NT2/D1 (cell line): Measurements from ENCODE around the gene ADAM8.
"Not testable (repeated sequence)": the region's sequence is repeated elsewhere in the genome, so short reads cannot be mapped to it uniquely, and the experiment has no call there.

Source experiments
- DNase-seq: peaks from one replicate; pipeline ENCODE4 v3.0.0-alpha.2; 2011; ENCODE audit warnings: low read depth, low spot score
- H3K27me3 ChIP-seq: 2 replicates; pipeline ENCODE4 v1.6.0; 2011; ENCODE audit warnings: mild to moderate bottlenecking; ENCODE audit not compliant: insufficient read length, insufficient read depth
- H3K36me3 ChIP-seq: 2 replicates; pipeline ENCODE4 v1.6.1; 2011; ENCODE audit warnings: mild to moderate bottlenecking, low read length, mixed read lengths; ENCODE audit not compliant: insufficient read depth, insufficient read length
- H3K4me1 ChIP-seq: 2 replicates; pipeline ENCODE4 v1.5.1; 2011; ENCODE audit not compliant: insufficient read depth, insufficient read length
- H3K4me3 ChIP-seq: 2 replicates; pipeline ENCODE4 v1.5.1; 2011; ENCODE audit warnings: low read depth; ENCODE audit not compliant: insufficient read length
- H3K9ac ChIP-seq: 2 replicates; pipeline ENCODE4 v1.6.0; 2011; ENCODE audit warnings: low read depth; ENCODE audit not compliant: insufficient read length
- H3K9me3 ChIP-seq: 2 replicates; pipeline ENCODE4 v1.5.1; 2011; ENCODE audit warnings: mild to moderate bottlenecking, low read length; ENCODE audit not compliant: insufficient read depth
- SUZ12 ChIP-seq: IDR thresholded peaks from 2 replicates; pipeline ENCODE4 v1.6.1; 2011; ENCODE audit not compliant: insufficient read length, insufficient read depth; ENCODE audit errors: extremely low read depth
- YY1 ChIP-seq: IDR thresholded peaks from 2 replicates; pipeline ENCODE4 v1.6.1; 2011; ENCODE audit not compliant: insufficient read length, insufficient read depth
- ZNF274 ChIP-seq: IDR thresholded peaks from 2 replicates; pipeline ENCODE4 v1.6.1; 2011; ENCODE audit warnings: mild to moderate bottlenecking, low read depth, low read length

The ADAM8 gene

GRCh38 chr10:133276435-133277201, at the start of gene ADAM8:
TSS of gene ADAM8 (minus strand) at chr10:133276868. CDS start at chr10:133276817, 51 bp downstream.
- peaks cover 24% of the 10 kb centered on the region for H3K36me3 ChIP-seq
- no peak for TF ChIP-seq YY1
- TF ChIP-seq SUZ12: no peak
- no peak for TF ChIP-seq ZNF274
- H3K4me1 ChIP-seq: peaks cover 20% of the 10 kb centered on the region
- H3K9me3 ChIP-seq: no peaks in the 10 kb centered on the region
- DNase-seq: no peak
- peaks cover 5% of the 10 kb centered on the region for H3K27me3 ChIP-seq
- no peak within 1 kb of the TSS for H3K9ac ChIP-seq
- peak within 1 kb of the TSS; percentile 34 for H3K4me3 ChIP-seq

- DNase-seq: no peak
- TF ChIP-seq SUZ12: no peak
- TF ChIP-seq ZNF274: no peak
- no peak for TF ChIP-seq YY1
- peak overlapping the region; percentile 47 for H3K4me3 ChIP-seq
- no peaks in the 10 kb centered on the region for H3K36me3 ChIP-seq
- H3K9ac ChIP-seq: peak overlapping the region; percentile 67
- peaks cover 24% of the 10 kb centered on the region for H3K4me1 ChIP-seq
- no peaks in the 10 kb centered on the region; the same call in 1 of the 2 replicates for H3K9me3 ChIP-seq
- peaks cover 53% of the 10 kb centered on the region for H3K27me3 ChIP-seq
Observed at GRCh38 chr10:133326223-133326551, 49.5 kb upstream of the ADAM8 start.

- H3K4me1 ChIP-seq: peaks cover 24% of the 10 kb centered on the region
- TF ChIP-seq ZNF274 (no peak), YY1 (no peak), SUZ12 (peak; percentile 24)
- H3K27me3 ChIP-seq: peaks cover 47% of the 10 kb centered on the region
- no peak for DNase-seq
- H3K36me3 ChIP-seq: no peaks in the 10 kb centered on the region
- H3K9ac ChIP-seq: peak overlapping the region; percentile 67
- H3K4me3 ChIP-seq: peak overlapping the region; percentile 47
- no peaks in the 10 kb centered on the region; the same call in 1 of the 2 replicates for H3K9me3 ChIP-seq
Observed at GRCh38 chr10:133325440-133326222, 49.0 kb upstream of the ADAM8 start.

- Histone ChIP-seq H3K4me1 (peaks cover 24% of the 10 kb centered on the region), H3K4me3 (peak overlapping the region; percentile 47), H3K9ac (peak overlapping the region; percentile 59), H3K27me3 (peaks cover 47% of the 10 kb centered on the region), H3K9me3 (no peaks in the 10 kb centered on the region; the same call in 1 of the 2 replicates), H3K36me3 (no peaks in the 10 kb centered on the region)
- no peak for DNase-seq
- TF ChIP-seq YY1 (no peak), SUZ12 (no peak), ZNF274 (no peak)
Observed at GRCh38 chr10:133324857-133325260, 48.2 kb upstream of the ADAM8 start.

GRCh38 chr10:133324198-133324792, 47.6 kb upstream of the ADAM8 start:
- peaks cover 50% of the 10 kb centered on the region for H3K27me3 ChIP-seq
- H3K9me3 ChIP-seq: no peaks in the 10 kb centered on the region; the same call in 1 of the 2 replicates
- H3K4me3 ChIP-seq: peak overlapping the region; percentile 28
- peaks cover 24% of the 10 kb centered on the region for H3K4me1 ChIP-seq
- peak; percentile 38 for DNase-seq
- H3K9ac ChIP-seq: peak overlapping the region; percentile 70
- no peaks in the 10 kb centered on the region for H3K36me3 ChIP-seq
- TF ChIP-seq ZNF274 (no peak), YY1 (no peak), SUZ12 (no peak)

GRCh38 chr10:133322064-133322709, 45.5 kb upstream of the ADAM8 start:
- Histone ChIP-seq H3K27me3 (peaks cover 35% of the 10 kb centered on the region), H3K4me1 (peaks cover 13% of the 10 kb centered on the region)
- not testable (repeated sequence) for H3K36me3 ChIP-seq, H3K9ac ChIP-seq, H3K9me3 ChIP-seq, DNase-seq, H3K4me3 ChIP-seq

GRCh38 chr10:133320852-133321422, 44.3 kb upstream of the ADAM8 start:
- not testable (repeated sequence) for H3K4me3 ChIP-seq, H3K9ac ChIP-seq, H3K9me3 ChIP-seq, H3K36me3 ChIP-seq, DNase-seq, H3K4me1 ChIP-seq
- peaks cover 23% of the 10 kb centered on the region for H3K27me3 ChIP-seq
